GM11168 (cell line): ENCODE results near the gene UBE2O.

Source experiments
- in situ Hi-C: fragments of 300-500 bp; cut with MboI; formaldehyde crosslinking; loops from one replicate; pipeline ENCODE4 v1.12.0; 2022; ENCODE audit warnings: low sequenced_read_pairs; ENCODE audit not compliant: unreplicated experiment

The UBE2O gene

GRCh38 chr17:76487451-76488192, 34.7 kb upstream of the UBE2O start:
- in situ Hi-C loops = no loop called here

GRCh38 chr17:76485569-76485968, 32.6 kb upstream of the UBE2O start:
- in situ Hi-C loops = no loop called here

- in situ Hi-C loops = no loop called here
These were observed 31.3 kb upstream of the UBE2O start for GRCh38 chr17:76484228-76484725.

DNA sequence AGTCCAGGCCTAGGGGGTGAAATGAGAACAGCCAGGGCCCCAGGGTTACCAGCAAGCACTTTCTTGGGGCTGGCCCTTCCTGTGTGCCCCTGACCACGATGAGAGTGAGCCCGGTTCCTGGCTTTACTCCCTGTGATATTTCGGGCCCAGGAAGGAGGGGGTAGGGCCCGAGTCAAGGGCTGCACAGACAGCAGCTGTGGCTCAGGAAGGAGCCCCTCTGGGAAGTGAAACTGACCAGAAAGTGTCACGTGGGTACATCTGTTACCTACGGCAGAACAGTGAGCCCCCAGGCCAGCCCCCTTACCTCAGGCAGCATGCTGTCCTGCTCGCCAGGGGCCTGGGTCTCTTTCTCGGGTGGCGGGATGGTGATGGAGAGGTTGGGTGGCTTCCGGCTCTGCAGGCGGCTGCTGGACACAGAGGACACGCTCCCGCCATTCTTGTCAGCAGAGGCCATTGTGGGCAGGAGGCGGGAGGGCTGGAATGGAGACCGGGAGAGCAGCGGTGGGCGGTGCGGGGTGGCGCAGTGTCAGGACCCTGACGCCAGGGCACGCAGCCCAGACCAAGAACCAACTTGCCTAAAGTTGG, 28.2 kb upstream of the UBE2O start:
- in situ Hi-C loops = no loop called here

DNA sequence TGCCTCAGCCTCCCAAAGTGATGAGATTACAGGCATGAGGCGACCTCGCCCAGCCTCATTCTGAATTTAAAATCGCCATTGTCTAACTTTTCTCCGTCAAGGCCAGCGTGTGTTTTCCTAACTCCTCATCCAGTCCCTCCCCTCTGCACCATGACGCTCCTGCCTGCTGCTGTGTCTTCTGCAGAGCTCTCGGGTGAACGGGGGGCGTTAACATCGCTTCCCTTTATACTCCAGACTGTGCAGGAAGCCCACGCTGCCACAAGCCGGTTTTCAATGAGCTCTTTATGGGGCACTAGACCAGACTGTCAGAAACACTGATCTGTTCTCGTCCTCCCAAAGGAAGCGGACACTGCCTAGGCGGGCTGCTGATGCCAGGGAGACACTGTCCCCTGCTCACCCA, 27.7 kb upstream of the UBE2O start:
- in situ Hi-C loops = no loop called here

DNA sequence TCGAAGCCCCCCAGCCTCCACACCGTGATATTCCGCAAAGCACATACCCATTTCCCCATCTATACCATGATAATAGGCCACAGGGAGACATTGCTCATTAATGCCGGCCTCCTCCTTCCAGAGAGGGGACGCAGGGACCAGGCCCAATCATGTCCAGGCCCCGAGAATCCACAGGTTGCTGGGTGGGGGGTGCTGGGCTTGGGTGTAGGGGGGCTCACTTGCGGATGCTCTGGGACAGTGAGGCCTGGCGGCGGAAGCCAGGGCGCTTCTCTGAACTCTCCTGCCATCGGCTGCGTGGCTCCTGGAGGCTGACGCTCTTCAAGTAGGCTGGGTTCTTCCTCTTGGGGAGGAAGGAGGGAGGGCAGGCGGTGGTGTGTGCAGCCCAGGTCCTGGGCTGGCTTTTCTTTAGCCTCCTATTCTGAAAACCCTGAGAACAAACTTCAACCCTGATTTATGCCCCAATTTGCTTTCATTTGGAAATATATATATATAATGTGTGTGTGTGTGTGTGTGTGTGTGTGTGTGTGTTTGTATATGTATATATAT, 26.6 kb upstream of the UBE2O start:
- in situ Hi-C loops = no loop called here

- in situ Hi-C loops = no loop called here
These were observed 26.0 kb upstream of the UBE2O start for GRCh38 chr17:76478730-76479514.

DNA sequence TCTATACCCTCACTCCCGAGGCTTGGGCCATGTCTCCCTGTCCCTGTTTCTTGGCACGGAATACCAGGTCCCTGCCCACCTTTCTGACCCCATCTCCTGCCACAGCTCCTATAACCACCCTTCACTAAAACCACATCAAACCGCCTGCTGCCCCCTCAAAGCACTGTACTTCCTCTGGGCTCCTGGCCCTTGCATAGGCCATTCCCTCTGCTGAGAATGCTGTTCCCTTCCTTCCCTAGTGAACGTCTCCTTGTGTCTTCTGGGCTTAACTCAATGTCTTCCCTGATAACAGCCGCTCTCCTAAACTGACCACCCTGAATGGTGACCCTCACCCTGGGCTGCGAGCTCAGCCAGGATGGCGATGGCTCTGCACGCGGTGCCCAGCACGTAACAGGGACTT, 25.1 kb upstream of the UBE2O start:
- in situ Hi-C loops = no loop called here

DNA sequence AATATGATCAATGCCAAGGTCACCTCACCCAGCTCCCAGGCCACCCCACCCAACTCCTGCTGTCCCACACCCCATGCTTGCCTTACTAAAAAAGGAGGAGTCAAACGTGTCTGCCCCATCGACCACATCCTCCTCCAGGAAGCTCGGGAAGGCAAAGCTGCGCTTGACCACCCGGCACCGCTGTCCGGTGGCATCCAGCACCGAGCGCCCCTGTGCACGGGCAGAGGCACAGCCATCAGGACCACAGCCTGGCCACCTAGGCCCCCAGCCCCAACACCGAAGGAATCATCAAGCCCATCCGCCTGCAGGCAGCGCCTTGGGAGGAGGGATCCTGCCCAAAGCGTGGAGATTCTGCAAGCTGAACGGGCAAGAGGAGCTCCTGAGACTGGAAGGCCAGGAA, 24.6 kb upstream of the UBE2O start:
- in situ Hi-C loops = no loop called here

- in situ Hi-C loops = no loop called here
These were observed 23.8 kb upstream of the UBE2O start for GRCh38 chr17:76476736-76477135.

DNA sequence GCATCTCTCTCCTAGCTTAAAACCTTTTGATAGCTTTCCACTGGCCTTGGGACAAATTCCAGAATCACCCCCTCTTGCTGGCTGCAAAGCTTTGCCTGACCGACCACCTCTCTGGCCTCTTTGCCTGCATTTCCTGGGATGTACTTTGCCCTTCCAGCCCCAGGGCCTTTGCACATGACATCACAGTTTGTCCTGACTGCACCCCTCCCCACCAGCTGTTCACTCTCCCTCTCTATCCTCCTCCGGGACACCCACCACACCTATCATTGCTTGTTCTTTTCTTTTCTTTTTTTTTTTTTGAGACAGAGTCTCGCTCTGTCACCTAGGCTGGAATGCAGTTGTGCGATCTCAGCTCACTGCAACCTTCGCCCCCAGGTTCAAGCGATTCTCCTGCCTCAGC, 22.4 kb upstream of the UBE2O start:
- in situ Hi-C loops = no loop called here

DNA sequence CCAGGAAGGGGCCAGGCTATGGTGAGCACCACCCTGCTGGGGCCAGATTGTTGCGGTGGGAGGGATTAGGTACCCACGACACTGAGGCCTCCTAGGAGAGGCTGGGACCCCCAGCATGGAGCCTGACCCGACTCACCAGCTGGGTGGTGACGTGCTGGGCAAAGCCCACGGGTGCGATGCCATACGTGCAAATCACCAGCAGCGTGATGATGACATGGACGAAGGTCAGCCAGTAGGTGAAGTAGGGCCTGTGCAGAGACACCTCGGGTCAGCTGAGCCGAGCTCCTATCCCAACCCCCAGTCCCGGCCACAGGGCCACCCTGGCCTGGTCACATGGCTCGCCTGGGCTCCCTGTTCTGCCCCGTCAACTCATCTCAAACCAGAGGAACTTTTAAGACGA, 21.9 kb upstream of the UBE2O start:
- in situ Hi-C loops = no loop called here

- in situ Hi-C loops = no loop called here
These were observed 21.3 kb upstream of the UBE2O start for GRCh38 chr17:76474238-76474637.

GRCh38 chr17:76473541-76473985, 20.6 kb upstream of the UBE2O start:
- in situ Hi-C loops = no loop called here

DNA sequence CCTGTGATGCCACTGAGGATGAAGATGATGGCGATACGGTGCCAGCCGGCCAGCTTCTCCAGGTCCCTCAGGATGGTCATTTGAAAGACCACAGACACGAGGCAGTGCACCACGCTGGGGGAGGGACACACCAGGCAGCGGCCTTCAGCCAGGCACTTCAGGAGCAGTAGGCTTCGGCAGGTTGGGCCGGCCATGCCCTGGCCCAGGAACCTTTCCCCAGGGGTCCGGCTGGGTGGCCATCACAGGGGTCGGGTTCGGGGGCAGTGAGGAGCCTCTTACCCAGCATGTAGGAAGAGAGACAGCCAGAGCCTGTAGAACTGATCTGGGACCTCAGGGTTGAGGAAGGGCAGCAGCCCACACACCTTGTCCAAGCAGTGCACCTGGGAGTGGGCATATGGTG, 19.8 kb upstream of the UBE2O start:
- in situ Hi-C loops = no loop called here

DNA sequence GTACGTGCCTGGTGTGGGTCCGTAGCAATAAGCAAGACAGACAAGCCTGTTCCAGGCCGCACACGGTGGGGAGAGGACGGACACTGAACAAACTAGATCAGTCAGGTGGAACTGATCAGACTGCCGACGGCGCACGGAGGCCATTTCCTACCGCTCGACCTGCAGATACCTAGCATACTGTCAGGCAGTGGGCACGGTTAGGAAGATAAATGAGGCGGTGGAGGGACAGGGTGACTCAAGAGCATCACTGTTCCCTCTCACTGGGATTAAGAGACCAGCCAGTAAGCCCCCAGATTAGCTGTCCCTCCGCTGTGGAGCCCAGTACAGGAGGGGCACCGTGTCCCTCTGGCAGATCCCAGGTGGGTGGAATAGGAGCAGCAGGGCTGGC, 19.3 kb upstream of the UBE2O start:
- in situ Hi-C loops = no loop called here

DNA sequence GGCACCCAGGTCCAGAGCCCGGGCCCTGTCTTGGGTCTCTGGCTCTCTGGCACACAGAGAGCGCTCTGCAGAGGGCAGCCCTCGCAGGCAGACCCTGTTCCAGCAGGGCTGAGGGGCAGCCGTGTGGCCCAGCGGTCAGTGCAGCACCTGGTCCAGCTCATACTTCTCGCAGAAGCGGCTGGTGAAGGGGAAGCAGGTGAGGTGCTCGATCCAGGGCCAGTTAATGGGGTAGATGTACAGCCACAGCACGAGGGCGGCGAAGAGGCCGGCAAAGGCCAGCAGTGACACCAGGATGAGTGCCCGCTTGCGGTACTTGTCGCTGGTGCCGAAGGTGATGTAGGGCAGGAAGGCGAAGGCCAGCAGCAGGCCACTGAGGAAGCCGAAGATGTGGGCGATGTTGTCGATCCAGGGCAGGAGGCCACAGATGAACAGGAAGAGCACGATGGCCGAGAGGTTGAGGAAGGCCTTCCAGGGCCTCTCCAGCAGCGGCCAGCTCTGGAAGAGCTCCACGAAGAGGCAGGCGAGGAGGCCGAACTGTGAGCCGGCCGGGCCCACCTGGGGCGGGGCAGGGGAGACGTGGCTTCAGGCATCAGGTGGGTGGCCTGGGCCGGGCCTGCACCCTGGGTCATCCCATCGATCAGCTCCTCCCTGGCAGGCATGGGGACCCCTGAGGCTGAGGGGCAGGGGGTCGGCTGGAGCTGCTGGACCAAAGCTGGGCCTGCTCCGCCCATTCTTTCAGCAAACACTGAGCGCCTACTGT, 18.7 kb upstream of the UBE2O start:
- in situ Hi-C loops = no loop called here

- in situ Hi-C loops = loop anchor here (5.0 kb wide), 1 partner anchor 37 kb away; no protein-coding TSS in a partner anchor
These were observed 17.2 kb upstream of the UBE2O start for GRCh38 chr17:76469991-76470739.
